ENCODE data around the gene PDE8A. TPM values are rescaled to one million over a fixed set of nuclear protein-coding genes. Genes with fewer than 3 reads are reported as not detected.

PDE8A gene
- total and polyA plus RNA-seq, 2 of the 4 experiments (the other 2 are of a cell fraction), result 32.4 to 35.9 TPM

GRCh38 chr15:85097725-85098124 lies 116.1 kb downstream of the PDE8A start:
- peak overlapping the region; percentile 6; the same call in 1 of the 3 replicates for H2BK15ac ChIP-seq (ENCODE audit: low read depth, low read length)
- no peak overlapping the region for H2AK9ac ChIP-seq (replicated peaks; ENCODE audit: low read depth, low read length, poor library complexity)
- no peak overlapping the region for H3K4me3 ChIP-seq (ENCODE audit: insufficient read depth, low read depth, low read length)
- H3K9ac ChIP-seq (ENCODE audit: low read depth, low read length), result no peak overlapping the region
- no peak overlapping the region; the same call in 1 of the 2 replicates for H3K4me2 ChIP-seq (ENCODE audit: low read depth, low read length)
- no peak overlapping the region for H3K18ac ChIP-seq (ENCODE audit: low read depth, low read length)
- TF ChIP-seq POLR2A (IDR thresholded peaks at IDR 0.05; ENCODE audit: low read depth, low read length) (no peak), MAFK (IDR thresholded peaks at IDR 0.05; ENCODE audit: low read depth, low read length) (no peak), FOS (IDR thresholded peaks at IDR 0.05; ENCODE audit: low read depth, low read length) (no peak), RFX5 (IDR thresholded peaks at IDR 0.05; ENCODE audit: low read depth, low read length) (no peak), RAD21 (IDR thresholded peaks at IDR 0.05; ENCODE audit: low read length) (no peak), NFE2L2 (IDR thresholded peaks at IDR 0.05; ENCODE audit: low read depth, low read length) (no peak), CHD1 (IDR thresholded peaks at IDR 0.05; ENCODE audit: low read depth, low read length) (no peak), BHLHE40 (IDR thresholded peaks at IDR 0.05; ENCODE audit: low read depth, low read length) (no peak), CEBPB (IDR thresholded peaks at IDR 0.05; ENCODE audit: low read depth, low read length) (no peak), USF2 (IDR thresholded peaks at IDR 0.05; ENCODE audit: low read depth, low read length) (no peak)
- intact Hi-C loops (cut with micrococcal nuclease), result no loop called here
- H3K27me3 ChIP-seq (ENCODE audit: control insufficient read depth, insufficient read depth, low read length), result no peaks in the 10 kb centered on the region
- H4K8ac ChIP-seq (ENCODE audit: low read depth in 2 of 2, low read length in 2 of 2), result peak overlapping the region in 1 of 2 experiments; percentile 65; a peak in 2 of 4 replicates
- H3K9me3 ChIP-seq (ENCODE audit: control insufficient read depth, insufficient read depth, low read length), result no peaks in the 10 kb centered on the region
- dilution Hi-C loops (cut with HindIII; ENCODE audit: low sequenced_read_pairs, unreplicated experiment), result no loop called here
- BruUV-seq (replicated peaks), result no TSS peak
- H3K79me1 ChIP-seq (ENCODE audit: low read depth in 1 of 2, low read length in 2 of 2), result peaks cover 6 to 32% of the 10 kb centered on the region in 2 experiments; a peak in 3 of 4 replicates
- ATAC-seq (ENCODE audit: low read depth), result peak; percentile 33; the same call in 1 of the 2 replicates
- peak; percentile 30 for DNase-seq
- H2AFZ ChIP-seq (replicated peaks; ENCODE audit: low read length, poor library complexity), result no peak overlapping the region
- ChIA-PET POLR2A (ENCODE audit: unreplicated experiment) (no interaction called here), CTCF (no interaction called here)
- H3K4ac ChIP-seq (ENCODE audit: low read depth, low read length), result peak overlapping the region; percentile 55; the same call in 1 of the 2 replicates
- H2AK5ac ChIP-seq (ENCODE audit: low read depth, low read length), result 0 out of 2 replicates have a peak overlapping the region, but pooled peaks have one; percentile 20
- no peak overlapping the region for H3K27ac ChIP-seq (ENCODE audit: insufficient read depth, low read length)
- 0 out of 2 replicates have a peak overlapping the region, but pooled peaks have one; percentile 24 for H4K91ac ChIP-seq (ENCODE audit: insufficient read depth, low read depth, low read length)
- peaks cover 11% of the 10 kb centered on the region for H3K36me3 ChIP-seq (ENCODE audit: control insufficient read depth, insufficient read depth, low read length)
- H3K23ac ChIP-seq (ENCODE audit: low read depth, low read length), result no peak overlapping the region
- H4K5ac ChIP-seq (ENCODE audit: low read depth, low read length), result peak overlapping the region; percentile 5; the same call in 1 of the 2 replicates
- H3K56ac ChIP-seq (ENCODE audit: extremely low read depth, insufficient read depth, low read length), result no peak overlapping the region
- peak overlapping the region; percentile 73; the same call in 1 of the 2 replicates for H3K14ac ChIP-seq (replicated peaks; ENCODE audit: low read depth, low read length)
- peak overlapping the region; percentile 30; the same call in 1 of the 2 replicates for H2BK120ac ChIP-seq (ENCODE audit: low read depth, low read length)
- H2BK20ac ChIP-seq (ENCODE audit: low read depth, low read length), result no peak overlapping the region
- peaks cover 27% of the 10 kb centered on the region for H3K9me1 ChIP-seq (ENCODE audit: insufficient read depth, low read length)
- WGBS, 2 experiments (ENCODE audit: extremely low coverage in 2 of 2, insufficient read length in 1 of 2), result no CpG with 5 or more reads among the region's 2 CpGs
- peak overlapping the region; percentile 48 for H2BK5ac ChIP-seq (ENCODE audit: low read depth, low read length, poor library complexity, severe bottlenecking)
- peaks cover 3% of the 10 kb centered on the region; the same call in 1 of the 2 replicates for H4K20me1 ChIP-seq (ENCODE audit: insufficient read depth, low read length)
- in situ Hi-C loops (cut with MboI; ENCODE audit: low sequenced_read_pairs), result no loop called here
- H3K4me1 ChIP-seq (ENCODE audit: control insufficient read depth, insufficient read depth, low read length), result peaks cover 12% of the 10 kb centered on the region
